NCI-H187 treated with DMSO at 0.1 percent for 48 hours (cell line): Measurements from ENCODE around the gene RBP3.

Source experiments
- DNase-seq: peaks from one replicate; lab custom pipeline; 2025; lab: John Stamatoyannopoulos, UW

Gene RBP3

GRCh38 chr10:47348138-47348651 lies at the start of gene RBP3:
RBP3 (plus strand) TSS chr10:47348363; CDS start chr10:47348485, 122 bp downstream.
- DNase-seq = no peak

- DNase-seq = no peak
Observed at GRCh38 chr10:47298715-47299114, 49.4 kb upstream of the RBP3 start.

- DNase-seq = no peak
Observed at GRCh38 chr10:47299611-47300428, 48.3 kb upstream of the RBP3 start, which contains the start of gene GDF10. GDF10 (plus strand) TSS chr10:47300197; CDS start chr10:47300652, 455 bp downstream.

- no peak for DNase-seq
Observed at GRCh38 chr10:47300429-47300931, 47.7 kb upstream of the RBP3 start.

GRCh38 chr10:47301833-47302232 lies 46.3 kb upstream of the RBP3 start:
- DNase-seq = no peak

- no peak for DNase-seq
Observed at GRCh38 chr10:47303105-47303504, 45.1 kb upstream of the RBP3 start.

GRCh38 chr10:47303866-47304265 lies 44.3 kb upstream of the RBP3 start:
- no peak for DNase-seq

- no peak for DNase-seq
Observed at GRCh38 chr10:47305566-47305965, 42.6 kb upstream of the RBP3 start.

GRCh38 chr10:47306387-47307210 lies 41.6 kb upstream of the RBP3 start:
- DNase-seq = no peak

GRCh38 chr10:47307381-47307780 lies 40.8 kb upstream of the RBP3 start:
- no peak for DNase-seq

GRCh38 chr10:47308775-47309174 lies 39.4 kb upstream of the RBP3 start:
- no peak for DNase-seq

GRCh38 chr10:47309408-47310089 lies 38.6 kb upstream of the RBP3 start:
- DNase-seq = no peak

GRCh38 chr10:47310090-47310505 lies 38.1 kb upstream of the RBP3 start:
- DNase-seq = no peak

- no peak for DNase-seq
Observed at GRCh38 chr10:47311193-47311931, 36.8 kb upstream of the RBP3 start.

GRCh38 chr10:47311932-47312662 lies 36.1 kb upstream of the RBP3 start:
- DNase-seq = no peak

- no peak for DNase-seq
Observed at GRCh38 chr10:47312663-47312995, 35.5 kb upstream of the RBP3 start.

GRCh38 chr10:47314416-47314970 lies 33.7 kb upstream of the RBP3 start:
- no peak for DNase-seq

- no peak for DNase-seq
Observed at GRCh38 chr10:47315421-47315820, 32.7 kb upstream of the RBP3 start.

- no peak for DNase-seq
Observed at GRCh38 chr10:47316131-47316530, 32.0 kb upstream of the RBP3 start.

GRCh38 chr10:47317251-47317650 lies 30.9 kb upstream of the RBP3 start:
- no peak for DNase-seq
